Uterus (tissue), 4 donors: Measurements from ENCODE around the gene PRKAB1. TPM values are rescaled to one million over a fixed set of nuclear protein-coding genes. Genes with fewer than 3 reads are reported as not detected.

ENCODE experiments used
- DNase-seq, 2 donors: peaks; one replicate each; pipeline ENCODE4 v3.0.0-alpha.2; 2019 to 2020
- H3K27ac ChIP-seq, 2 donors: fragments of 200-600 bp; sonication (generic); 1 replicate in 1 of 2; 2 replicates in 1 of 2; pipeline ENCODE4 v1.5.1; 2016 to 2018
- H3K27me3 ChIP-seq, 2 donors: fragments of 200-600 bp; sonication (generic); one replicate each; pipeline ENCODE4 v1.5.1; 2018 to 2019; ENCODE audit warnings: control low read depth in 1 of 2
- H3K36me3 ChIP-seq, 2 donors: fragments of 200-600 bp; sonication (generic); one replicate each; pipeline ENCODE4 v1.5.1; 2019; ENCODE audit warnings: control low read depth in 1 of 2
- H3K4me1 ChIP-seq, 2 donors: fragments of 200-600 bp; sonication (generic); one replicate each; pipeline ENCODE4 v1.5.1; 2018 to 2019; ENCODE audit warnings: control low read depth in 1 of 2
- H3K4me3 ChIP-seq, 2 donors: fragments of 200-600 bp; sonication (generic); 1 replicate in 1 of 2; 2 replicates in 1 of 2; pipeline ENCODE4 v1.5.1; 2018 to 2019; ENCODE audit warnings: mild to moderate bottlenecking in 1 of 2
- H3K9me3 ChIP-seq, 2 donors: fragments of 200-600 bp; sonication (generic); one replicate each; pipeline ENCODE4 v1.5.1; 2019; ENCODE audit warnings: control low read depth in 1 of 2
- POLR2A ChIP-seq, 2 donors: fragments of 450-650 bp; IDR thresholded peaks; one replicate each; pipeline ENCODE4 v1.6.1; 2016; ENCODE audit warnings: antibody characterized with exemption in 2 of 2, mild to moderate bottlenecking in 1 of 2, moderate library complexity in 1 of 2
- intact Hi-C: fragments of 100-400 bp; cut with DNase I; formaldehyde crosslinking; loops from one replicate; pipeline ENCODE4 v1.15.1; 2023; ENCODE audit warnings: low total_unique reads
- total RNA-seq, 4 donors: library from RNA; depleted of rRNA in 3 of 4; stranded (reverse); fragments of >200 nt in 3 of 4; gene quantifications; one replicate each; pipeline versions ENCODE4 v1.1.0 to v1.2.4, GENCODE V29; 2014 to 2023
- TF ChIP-seq, protein P1 (sequence below), 4 experiments: fragments of 200-600 bp in 2 of 4; fragments of 450-650 bp in 2 of 4; sonication (generic) in 2 of 4; IDR thresholded peaks; one replicate each; pipeline ENCODE4 v1.5.1; 2016 to 2019; ENCODE audit warnings: antibody characterized with exemption in 4 of 4, mild to moderate bottlenecking in 2 of 4, moderate library complexity in 1 of 4
- donor health status: DM: yes; HTN: yes; CAD: no.

PRKAB1 gene
- total RNA-seq, 4 donors from 2014 or later = 10.9 to 44.1 (median 32.8) TPM

DNA sequence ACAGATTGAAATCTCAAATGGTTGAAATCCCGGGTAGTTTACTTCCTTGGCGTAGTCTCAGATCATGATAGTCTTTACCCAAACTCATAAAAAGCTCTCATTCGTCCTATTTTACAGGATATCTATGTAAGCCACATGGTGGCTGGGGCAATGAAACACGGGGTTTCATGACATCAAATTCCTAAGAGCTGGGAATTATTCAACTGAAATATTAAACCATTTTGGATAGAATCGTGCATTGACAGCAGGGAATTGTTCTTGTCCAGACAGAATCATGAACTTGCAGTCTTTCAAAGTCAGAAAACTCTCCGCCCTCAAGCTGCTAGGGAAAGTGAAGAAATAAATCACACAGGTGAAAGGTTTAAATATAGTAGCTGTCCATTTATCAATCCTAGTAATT is 33.2 kb upstream of the PRKAB1 start:
- no peak overlapping the region for H3K27ac ChIP-seq
- no peak overlapping the region for H3K4me3 ChIP-seq
- H3K9me3 ChIP-seq = no peaks in the 10 kb centered on the region
- no peaks in the 10 kb centered on the region for H3K36me3 ChIP-seq
- H3K27me3 ChIP-seq = peaks cover 0 to 6% of the 10 kb centered on the region in 2 donors
- H3K4me1 ChIP-seq = no peaks in the 10 kb centered on the region
- intact Hi-C loops = no loop called here
- DNase-seq = no peak
- TF ChIP-seq POLR2A (IDR thresholded peaks at IDR 0.05) = no peak
- TF ChIP-seq, protein P1, sequence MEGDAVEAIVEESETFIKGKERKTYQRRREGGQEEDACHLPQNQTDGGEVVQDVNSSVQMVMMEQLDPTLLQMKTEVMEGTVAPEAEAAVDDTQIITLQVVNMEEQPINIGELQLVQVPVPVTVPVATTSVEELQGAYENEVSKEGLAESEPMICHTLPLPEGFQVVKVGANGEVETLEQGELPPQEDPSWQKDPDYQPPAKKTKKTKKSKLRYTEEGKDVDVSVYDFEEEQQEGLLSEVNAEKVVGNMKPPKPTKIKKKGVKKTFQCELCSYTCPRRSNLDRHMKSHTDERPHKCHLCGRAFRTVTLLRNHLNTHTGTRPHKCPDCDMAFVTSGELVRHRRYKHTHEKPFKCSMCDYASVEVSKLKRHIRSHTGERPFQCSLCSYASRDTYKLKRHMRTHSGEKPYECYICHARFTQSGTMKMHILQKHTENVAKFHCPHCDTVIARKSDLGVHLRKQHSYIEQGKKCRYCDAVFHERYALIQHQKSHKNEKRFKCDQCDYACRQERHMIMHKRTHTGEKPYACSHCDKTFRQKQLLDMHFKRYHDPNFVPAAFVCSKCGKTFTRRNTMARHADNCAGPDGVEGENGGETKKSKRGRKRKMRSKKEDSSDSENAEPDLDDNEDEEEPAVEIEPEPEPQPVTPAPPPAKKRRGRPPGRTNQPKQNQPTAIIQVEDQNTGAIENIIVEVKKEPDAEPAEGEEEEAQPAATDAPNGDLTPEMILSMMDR (IDR thresholded peaks at IDR 0.05) = no peak

- H3K27ac ChIP-seq = no peak overlapping the region
- no peak for TF ChIP-seq POLR2A (IDR thresholded peaks at IDR 0.05)
- TF ChIP-seq, protein P1 (IDR thresholded peaks at IDR 0.05) = no peak
- no peaks in the 10 kb centered on the region for H3K36me3 ChIP-seq
- H3K9me3 ChIP-seq = no peaks in the 10 kb centered on the region
- H3K4me1 ChIP-seq = no peaks in the 10 kb centered on the region
- DNase-seq = no peak
- intact Hi-C loops = no loop called here
- H3K27me3 ChIP-seq = no peaks in the 10 kb centered on the region
- H3K4me3 ChIP-seq = no peak overlapping the region
Observed at GRCh38 chr12:119642986-119643385, 24.9 kb upstream of the PRKAB1 start.

GRCh38 chr12:119644930-119645329 is 23.0 kb upstream of the PRKAB1 start:
- no peak overlapping the region for H3K27ac ChIP-seq
- no peaks in the 10 kb centered on the region for H3K27me3 ChIP-seq
- no peaks in the 10 kb centered on the region for H3K36me3 ChIP-seq
- no peak for DNase-seq
- no peak for TF ChIP-seq POLR2A (IDR thresholded peaks at IDR 0.05)
- TF ChIP-seq, protein P1 (IDR thresholded peaks at IDR 0.05) = no peak
- no peaks in the 10 kb centered on the region for H3K4me1 ChIP-seq
- H3K9me3 ChIP-seq = no peaks in the 10 kb centered on the region
- intact Hi-C loops = no loop called here
- no peak overlapping the region for H3K4me3 ChIP-seq

- intact Hi-C loops = no loop called here
- Histone ChIP-seq H3K4me3 (no peak overlapping the region), H3K9me3 (no peaks in the 10 kb centered on the region), H3K36me3 (no peaks in the 10 kb centered on the region), H3K4me1 (no peaks in the 10 kb centered on the region), H3K27ac (no peak overlapping the region), H3K27me3 (no peaks in the 10 kb centered on the region)
- TF ChIP-seq, protein P1 (IDR thresholded peaks at IDR 0.05) = no peak
- no peak for TF ChIP-seq POLR2A (IDR thresholded peaks at IDR 0.05)
- DNase-seq = no peak
Observed at GRCh38 chr12:119645535-119646059, 22.3 kb upstream of the PRKAB1 start.

DNA sequence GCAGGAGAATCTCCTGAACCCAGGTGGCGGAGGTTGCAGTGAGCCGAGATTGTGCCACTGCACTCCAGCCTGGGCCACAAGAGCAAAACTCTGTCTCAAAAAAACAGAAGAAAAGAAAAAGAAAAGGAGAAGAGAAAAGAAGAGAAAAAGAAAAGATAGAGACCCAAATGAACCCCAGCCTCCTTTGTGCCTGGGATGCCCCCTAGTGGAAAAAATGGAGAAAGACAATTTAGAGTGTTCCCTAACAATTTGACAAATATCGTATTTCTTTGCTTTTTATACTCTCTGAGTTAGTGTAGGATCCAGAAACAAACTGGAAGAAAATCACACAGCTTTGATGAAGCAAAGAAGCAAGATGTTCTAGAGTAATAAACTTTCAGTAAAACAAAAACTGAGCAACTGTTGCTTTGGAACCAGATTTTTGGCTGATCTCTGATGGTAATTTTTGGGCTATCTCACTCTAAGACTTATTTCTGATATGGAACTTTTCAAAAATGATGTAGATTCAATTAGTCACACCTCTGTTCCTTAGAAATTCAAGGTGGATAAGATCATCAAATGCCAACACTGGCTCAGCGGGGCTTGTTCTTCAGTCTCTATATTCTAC is 18.6 kb upstream of the PRKAB1 start:
- H3K27ac ChIP-seq = no peak overlapping the region
- TF ChIP-seq POLR2A (IDR thresholded peaks at IDR 0.05) = no peak
- TF ChIP-seq, protein P1 (IDR thresholded peaks at IDR 0.05) = peak; percentile 10 to 23 (median 22)
- intact Hi-C loops = no loop called here
- H3K36me3 ChIP-seq = no peaks in the 10 kb centered on the region
- DNase-seq = no peak
- no peaks in the 10 kb centered on the region for H3K27me3 ChIP-seq
- H3K9me3 ChIP-seq = peaks cover 0 to 8% of the 10 kb centered on the region in 2 donors
- H3K4me3 ChIP-seq = no peak overlapping the region
- H3K4me1 ChIP-seq = no peaks in the 10 kb centered on the region
